GM15510 (cell line): ENCODE results near the gene GFER.

Experiments used
- POLR2A ChIP-seq: IDR thresholded peaks from 3 replicates; pipeline ENCODE4 v1.6.1; 2011; ENCODE audit warnings: borderline replicate concordance; ENCODE audit not compliant: insufficient read length; ENCODE audit errors: extremely low read depth

GFER gene

DNA sequence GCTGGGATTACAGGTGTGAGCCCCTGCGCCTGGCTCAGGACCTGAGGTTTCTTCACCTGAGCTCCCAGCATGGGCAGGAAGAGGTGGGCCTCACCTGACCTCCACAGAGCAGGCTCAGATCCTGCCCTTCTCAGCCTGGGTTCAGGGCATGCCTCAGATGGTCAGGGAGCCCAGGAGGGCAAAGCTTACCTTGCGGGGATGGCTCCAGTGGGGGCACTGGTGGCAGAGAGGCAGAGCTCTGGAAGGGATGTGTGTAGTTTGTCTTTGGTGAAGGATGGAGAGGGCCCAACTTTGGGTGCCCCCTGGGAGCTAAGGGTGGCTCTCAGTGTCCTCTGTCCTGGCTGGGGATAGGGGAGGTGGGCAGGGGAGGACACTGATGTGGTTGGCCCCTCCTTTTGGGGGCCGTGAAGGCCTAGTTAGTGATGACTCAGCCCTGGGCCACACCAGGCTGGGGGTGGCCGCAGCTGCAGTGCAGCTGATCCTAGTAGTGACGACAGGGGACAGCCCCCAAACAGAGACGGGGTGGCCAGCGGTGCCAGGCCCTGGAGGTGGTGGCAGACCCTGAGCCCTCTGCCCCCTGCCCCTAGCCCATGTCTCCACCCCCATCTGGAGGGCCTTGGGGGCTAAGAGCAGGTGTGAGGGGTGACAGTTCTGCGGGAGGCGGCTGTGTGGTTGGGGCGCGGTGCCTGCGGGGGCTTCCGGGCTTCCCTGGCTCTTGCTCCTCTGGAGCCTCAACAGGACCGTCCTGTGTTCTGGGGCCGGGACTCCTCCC, 48.5 kb downstream of the GFER start:
- TF ChIP-seq POLR2A, result no peak

DNA sequence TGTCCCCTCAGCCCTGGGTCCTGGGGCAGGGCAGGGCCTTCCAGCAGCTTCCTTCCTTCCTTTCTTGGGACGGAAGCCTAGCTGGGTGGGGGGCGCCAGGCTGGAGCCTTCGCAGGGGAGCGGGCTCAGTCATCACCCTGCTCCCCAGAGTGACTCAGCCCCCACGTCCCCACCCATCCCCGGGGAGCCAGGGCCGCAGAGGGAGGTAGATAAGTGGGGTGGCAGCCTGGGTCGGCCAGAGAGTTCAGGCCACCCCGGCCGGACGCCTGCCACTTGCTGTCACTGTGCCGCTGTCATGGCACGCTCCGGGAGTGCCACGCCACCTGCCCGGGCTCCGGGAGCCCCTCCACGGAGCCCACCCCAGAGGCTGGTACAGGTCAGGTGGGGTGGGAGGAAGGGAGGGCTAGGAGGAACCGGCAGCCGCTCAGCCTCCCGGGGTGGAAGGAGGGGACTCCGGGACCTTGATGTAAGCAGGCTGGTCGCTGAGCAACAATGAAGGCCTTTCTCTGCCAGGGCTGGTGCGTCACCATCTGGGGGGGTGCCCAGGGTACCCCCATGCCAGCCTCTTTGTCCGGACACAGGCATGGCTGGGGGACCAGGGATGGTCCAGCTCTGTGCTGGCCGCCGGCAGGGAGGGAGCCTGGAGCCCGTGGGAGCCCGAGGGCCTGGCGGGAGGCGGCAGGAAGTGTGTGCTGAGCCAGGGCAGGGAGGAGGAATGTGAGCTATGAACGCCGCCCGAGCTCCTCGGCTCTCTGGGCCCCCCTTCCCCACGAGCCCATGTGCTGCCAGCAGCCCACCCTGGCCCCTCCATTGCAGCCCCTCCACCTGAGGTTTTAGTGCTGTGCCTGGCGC, 49.3 kb downstream of the GFER start:
- TF ChIP-seq POLR2A, result no peak

DNA sequence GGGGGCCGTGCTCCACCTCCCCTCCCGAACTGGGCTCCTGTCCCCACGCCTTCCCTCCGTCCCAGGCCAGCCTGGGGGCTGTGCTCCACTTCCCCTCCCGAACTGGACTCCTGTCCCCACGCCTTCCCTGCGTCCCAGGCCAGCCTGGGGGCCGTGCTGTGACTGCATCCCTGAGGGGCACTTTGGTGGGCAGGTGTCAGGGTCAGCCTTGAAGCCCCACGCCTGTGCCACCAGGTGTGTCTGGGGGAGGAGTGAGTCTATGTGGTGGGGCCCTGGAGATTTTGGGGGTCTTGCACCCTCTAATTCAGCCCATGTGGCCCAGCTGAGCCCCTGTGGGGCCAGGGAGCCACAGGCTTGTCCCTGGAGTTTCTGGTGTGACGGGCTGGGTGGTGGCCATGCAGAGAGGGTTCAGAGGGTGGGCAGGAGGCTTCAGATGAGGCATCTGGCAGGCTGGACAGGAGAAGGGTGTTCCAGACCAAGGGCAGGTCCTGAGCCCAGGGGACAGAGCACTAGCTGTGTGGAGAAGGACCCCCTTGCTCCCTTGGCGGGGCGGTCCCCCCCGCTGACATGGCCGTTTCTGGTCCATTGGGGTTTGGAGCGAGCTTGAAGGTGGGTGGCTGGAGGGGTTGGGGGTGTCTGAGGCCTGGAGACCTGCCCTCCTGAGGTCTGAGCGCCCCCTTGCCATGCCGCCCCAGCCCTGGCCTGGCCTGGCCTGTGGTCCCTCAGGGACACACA, 50.9 kb downstream of the GFER start:
- TF ChIP-seq POLR2A, result no peak

DNA sequence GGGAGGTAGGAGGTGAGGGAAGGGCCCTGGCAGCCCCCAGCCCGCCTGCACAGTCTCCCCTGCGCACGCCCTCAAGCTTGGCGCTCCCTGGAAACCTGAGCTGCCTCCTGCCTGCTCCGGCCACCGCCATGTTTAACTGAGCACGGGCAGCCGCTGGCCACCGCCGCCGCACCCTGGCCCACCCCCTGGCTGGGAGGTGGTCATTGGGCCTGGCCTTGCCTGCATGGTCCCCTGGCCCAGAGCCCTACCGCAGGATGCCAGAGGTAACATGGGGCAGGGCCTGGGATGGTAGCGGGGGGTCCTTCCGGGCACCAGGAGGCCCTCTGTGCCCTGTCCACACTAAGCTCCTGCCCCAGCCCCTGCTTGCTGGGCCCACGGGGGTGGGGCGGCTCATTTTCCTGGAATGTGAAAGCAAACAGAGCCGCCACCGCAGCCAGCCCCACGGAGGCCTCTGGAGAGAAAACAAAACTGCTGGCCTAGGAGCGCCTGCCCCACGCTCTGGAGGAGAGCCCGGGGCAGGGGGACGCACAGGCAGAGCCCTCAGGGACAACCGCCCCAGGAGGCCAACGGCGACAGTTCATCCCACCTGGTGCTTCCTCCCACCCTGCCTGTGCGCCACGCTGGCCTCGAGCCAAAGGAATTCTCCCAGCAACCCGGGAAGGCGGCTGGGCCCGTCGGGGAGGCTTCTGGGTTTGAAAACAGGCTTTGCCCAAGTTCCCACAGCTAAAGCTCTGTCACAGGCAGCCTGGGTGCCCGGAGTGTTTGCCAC, 51.6 kb downstream of the GFER start:
- TF ChIP-seq POLR2A, result no peak

DNA sequence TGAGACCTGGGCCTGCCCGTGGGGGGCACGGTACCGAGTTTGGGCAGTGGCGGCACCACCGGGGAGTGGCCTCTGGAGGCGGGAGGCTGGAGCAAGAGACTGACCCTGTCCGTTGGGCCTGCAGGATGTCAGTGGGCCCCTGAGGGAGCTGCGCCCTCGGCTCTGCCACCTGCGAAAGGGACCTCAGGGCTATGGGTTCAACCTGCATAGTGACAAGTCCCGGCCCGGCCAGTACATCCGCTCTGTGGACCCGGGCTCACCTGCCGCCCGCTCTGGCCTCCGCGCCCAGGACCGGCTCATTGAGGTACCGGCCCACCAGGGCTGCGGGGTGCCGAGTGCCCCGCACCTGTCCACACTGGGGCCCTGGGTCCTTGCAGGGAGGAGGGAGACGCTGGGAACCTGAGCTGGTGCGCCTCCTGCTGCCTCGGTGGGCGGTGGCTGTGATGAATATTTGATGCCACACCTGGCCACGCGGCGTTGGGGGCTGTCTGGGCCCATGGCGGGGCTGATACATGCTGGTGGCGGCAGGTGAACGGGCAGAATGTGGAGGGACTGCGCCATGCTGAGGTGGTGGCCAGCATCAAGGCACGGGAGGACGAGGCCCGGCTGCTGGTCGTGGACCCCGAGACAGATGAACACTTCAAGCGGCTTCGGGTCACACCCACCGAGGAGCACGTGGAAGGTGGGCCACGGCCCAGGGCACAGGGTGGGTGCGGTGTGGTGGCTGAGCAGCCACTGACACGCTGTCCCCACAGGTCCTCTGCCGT, 52.4 kb downstream of the GFER start:
- TF ChIP-seq POLR2A, result no peak

DNA sequence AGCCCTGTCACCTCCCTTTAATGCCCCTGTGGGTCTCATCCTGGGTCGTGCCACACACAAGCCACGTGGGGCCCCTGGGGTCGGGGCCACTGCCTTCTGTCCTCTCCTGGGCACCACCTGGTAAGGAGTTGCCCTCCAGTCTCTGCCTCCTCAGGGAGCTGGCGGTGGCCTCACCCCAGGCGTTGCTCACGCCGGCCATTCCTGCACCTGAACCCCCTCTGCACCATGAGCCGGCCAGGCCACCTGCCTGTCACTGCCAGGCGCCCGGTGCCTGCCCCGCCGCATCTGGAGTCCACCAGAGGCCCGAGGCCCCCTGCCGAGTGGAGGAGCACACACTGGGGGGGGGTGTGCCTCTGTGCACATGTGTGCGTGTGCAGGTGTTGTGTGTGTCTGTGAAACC, 53.1 kb downstream of the GFER start:
- no peak for TF ChIP-seq POLR2A
